Vagina (tissue), 2 donors: ENCODE measurements around the gene SMARCA4. TPM values are rescaled to one million over a fixed set of nuclear protein-coding genes. Genes with fewer than 3 reads are reported as not detected.
A peak's percentile ranks its signal among the peaks of the same experiment; 100 is the strongest.
"Not testable (repeated sequence)": the region's sequence is repeated elsewhere in the genome, so short reads cannot be mapped to it uniquely, and the experiment has no call there.

Source experiments
- DNase-seq, 2 donors: peaks; one replicate each; pipeline ENCODE4 v3.0.0-alpha.2; 2017; ENCODE audit errors: extremely low spot score in 2 of 2
- H3K27ac ChIP-seq: fragments of 200-600 bp; sonication (generic); one replicate; pipeline ENCODE4 v1.5.1; 2019
- H3K27me3 ChIP-seq: fragments of 200-600 bp; sonication (generic); one replicate; pipeline ENCODE4 v1.5.1; 2019
- H3K36me3 ChIP-seq, 2 donors: fragments of 200-600 bp; sonication (generic); one replicate each; pipeline ENCODE4 v1.5.1; 2017 to 2019
- H3K4me1 ChIP-seq: fragments of 200-600 bp; sonication (generic); one replicate; pipeline ENCODE4 v1.5.1; 2019
- H3K4me3 ChIP-seq, 2 donors: fragments of 200-600 bp; sonication (generic); 1 replicate in 1 of 2; 2 replicates in 1 of 2; pipeline ENCODE4 v1.5.1; 2016 to 2019
- H3K9me3 ChIP-seq: fragments of 200-600 bp; sonication (generic); one replicate; pipeline ENCODE4 v1.5.1; 2019
- CTCF ChIP-seq, 3 experiments: fragments of 450-650 bp in 2 of 3; fragments of 200-600 bp in 1 of 3; sonication (generic) in 1 of 3; IDR thresholded peaks; one replicate each; pipeline ENCODE4 v1.5.1; 2017 to 2019; ENCODE audit warnings: antibody characterized with exemption in 3 of 3, mild to moderate bottlenecking in 2 of 3, moderate library complexity in 2 of 3
- POLR2A ChIP-seq, 2 donors: fragments of 450-650 bp; IDR thresholded peaks; one replicate each; pipeline ENCODE4 v1.6.1; 2017; ENCODE audit warnings: antibody characterized with exemption in 2 of 2, mild to moderate bottlenecking in 2 of 2, moderate library complexity in 2 of 2
- POLR2AphosphoS5 ChIP-seq, 2 donors: sonication (generic); formaldehyde crosslinking; IDR thresholded peaks; one replicate each; pipeline ENCODE4 v1.9.0; 2017; ENCODE audit warnings: antibody characterized with exemption in 2 of 2, mild to moderate bottlenecking in 2 of 2, low read depth in 1 of 2; ENCODE audit not compliant: insufficient read depth in 1 of 2
- intact Hi-C: fragments of 100-400 bp; cut with DNase I; formaldehyde crosslinking; loops from one replicate; pipeline ENCODE4 v1.15.1; 2023
- total RNA-seq: library from RNA; depleted of rRNA; stranded (reverse); fragments of >200 nt; gene quantifications from one replicate; pipeline ENCODE4 v1.2.3, GENCODE V29; 2016

The SMARCA4 gene
- total RNA-seq, 1 donor from 2014 or later, result 90.4 TPM

GRCh38 chr19:11096210-11096841 lies 135.5 kb downstream of the SMARCA4 start:
- peak; percentile 57 to 73 for TF ChIP-seq POLR2AphosphoS5 (IDR thresholded peaks at IDR 0.05; ENCODE audit: insufficient read depth in 1 of 2, low read depth in 1 of 2)
- TF ChIP-seq CTCF (IDR thresholded peaks at IDR 0.05), result no peak
- no peak for DNase-seq
- Histone ChIP-seq H3K4me3 (no peak overlapping the region), H3K27me3 (no peaks in the 10 kb centered on the region), H3K27ac (peak overlapping the region; percentile 86), H3K9me3 (no peaks in the 10 kb centered on the region), H3K4me1 (peaks cover 50% of the 10 kb centered on the region), H3K36me3 (peaks cover 0 to 13% of the 10 kb centered on the region in 2 donors)
- intact Hi-C loops, result no loop called here

- intact Hi-C loops, H3K27me3 ChIP-seq, DNase-seq, H3K27ac ChIP-seq, H3K9me3 ChIP-seq, H3K4me3 ChIP-seq: not testable (repeated sequence)
- peaks cover 0 to 16% of the 10 kb centered on the region in 2 donors for H3K36me3 ChIP-seq
- H3K4me1 ChIP-seq, result peaks cover 39% of the 10 kb centered on the region
These were observed 136.5 kb downstream of the SMARCA4 start for GRCh38 chr19:11097367-11097766.

- DNase-seq, result no peak
- Histone ChIP-seq H3K36me3 (peaks cover 0 to 26% of the 10 kb centered on the region in 2 donors), H3K4me3 (no peak overlapping the region), H3K27ac (no peak overlapping the region), H3K27me3 (no peaks in the 10 kb centered on the region), H3K4me1 (peaks cover 31% of the 10 kb centered on the region), H3K9me3 (no peaks in the 10 kb centered on the region)
- intact Hi-C loops, result no loop called here
- TF ChIP-seq CTCF (IDR thresholded peaks at IDR 0.05) (no peak), POLR2A (IDR thresholded peaks at IDR 0.05) (no peak), POLR2AphosphoS5 (IDR thresholded peaks at IDR 0.05; ENCODE audit: insufficient read depth in 1 of 2, low read depth in 1 of 2) (no peak)
These were observed 137.5 kb downstream of the SMARCA4 start for GRCh38 chr19:11098327-11098726.

- Histone ChIP-seq H3K4me1 (peaks cover 31% of the 10 kb centered on the region), H3K27me3 (no peaks in the 10 kb centered on the region), H3K27ac (no peak overlapping the region), H3K9me3 (no peaks in the 10 kb centered on the region), H3K4me3 (no peak overlapping the region), H3K36me3 (peaks cover 0 to 31% of the 10 kb centered on the region in 2 donors)
- no peak for TF ChIP-seq POLR2AphosphoS5 (IDR thresholded peaks at IDR 0.05; ENCODE audit: insufficient read depth in 1 of 2, low read depth in 1 of 2)
- no peak for TF ChIP-seq CTCF (IDR thresholded peaks at IDR 0.05)
- TF ChIP-seq POLR2A (IDR thresholded peaks at IDR 0.05), result no peak
- no peak for DNase-seq
- intact Hi-C loops, result no loop called here
These were observed 138.0 kb downstream of the SMARCA4 start for GRCh38 chr19:11098861-11099260.

- Histone ChIP-seq H3K36me3 (peaks cover 0 to 43% of the 10 kb centered on the region in 2 donors), H3K27ac (no peak overlapping the region), H3K9me3 (no peaks in the 10 kb centered on the region), H3K4me1 (peaks cover 25% of the 10 kb centered on the region), H3K4me3 (no peak overlapping the region), H3K27me3 (no peaks in the 10 kb centered on the region)
- DNase-seq, result no peak
- no peak for TF ChIP-seq CTCF (IDR thresholded peaks at IDR 0.05)
- no peak for TF ChIP-seq POLR2A (IDR thresholded peaks at IDR 0.05)
- no peak for TF ChIP-seq POLR2AphosphoS5 (IDR thresholded peaks at IDR 0.05; ENCODE audit: insufficient read depth in 1 of 2, low read depth in 1 of 2)
- intact Hi-C loops, result no loop called here
These were observed 139.2 kb downstream of the SMARCA4 start for GRCh38 chr19:11100049-11100448.
